ENCODE data around the gene NOC4L.

NOC4L gene

DNA sequence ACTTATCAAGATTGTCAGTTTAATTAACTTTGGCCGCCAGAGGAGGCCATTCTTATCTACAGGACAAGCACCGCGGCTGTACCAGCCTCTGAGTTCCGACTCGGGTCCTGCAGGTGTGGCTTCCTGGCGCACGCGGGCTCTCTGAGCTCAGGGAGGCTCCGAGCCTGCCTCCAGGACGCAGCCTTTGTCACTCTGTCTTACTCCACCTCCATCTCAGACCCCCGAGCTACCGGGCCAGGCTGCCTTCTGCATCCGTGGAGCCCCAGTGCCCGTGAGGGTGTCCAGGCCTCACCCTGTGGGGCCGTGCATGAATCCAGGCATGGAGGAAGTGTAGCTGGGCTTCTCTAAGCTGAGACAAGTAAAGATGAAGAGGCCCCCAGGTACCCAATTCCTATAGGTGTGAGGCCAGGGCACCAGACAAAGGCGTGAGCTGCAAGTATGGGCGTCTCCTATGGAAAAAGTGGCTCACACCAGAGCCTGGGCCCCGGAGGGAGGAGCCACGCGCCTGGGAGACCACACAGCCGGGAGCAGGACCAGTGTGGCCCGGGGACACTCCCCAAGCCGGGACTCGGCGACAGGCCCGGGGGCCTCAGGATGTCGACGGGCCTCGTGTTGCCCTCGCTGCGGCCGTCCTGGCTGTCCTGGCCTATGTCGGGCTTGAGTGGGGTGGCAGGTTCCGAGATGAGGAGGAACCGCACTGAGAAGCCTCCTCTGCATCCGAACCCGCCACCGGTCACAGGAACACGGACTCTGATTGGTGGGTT lies 42.8 kb downstream of the NOC4L start:
- no peaks in the 10 kb centered on the region for H3K36me3 ChIP-seq (ENCODE audit: low read length)
- H3K9ac ChIP-seq (ENCODE audit: low read length), result no peak overlapping the region
- H3K9me2 ChIP-seq (replicated peaks; ENCODE audit: insufficient read depth, low read length), result no peaks in the 10 kb centered on the region
- H3F3A ChIP-seq (ENCODE audit: insufficient read depth), result no peaks in the 10 kb centered on the region
- H2AFZ ChIP-seq (ENCODE audit: low read depth, low read length, severe bottlenecking), result no peak overlapping the region
- no peak overlapping the region for H3K27ac ChIP-seq (ENCODE audit: low read depth, low read length)
- H3K9me3 ChIP-seq (ENCODE audit: insufficient read depth, low read length), result no peaks in the 10 kb centered on the region
- H3K4me3 ChIP-seq (ENCODE audit: insufficient read depth, low read length, poor library complexity, severe bottlenecking), result no peak overlapping the region
- no peaks in the 10 kb centered on the region for H4K20me1 ChIP-seq (ENCODE audit: low read depth, low read length)
- no peaks in the 10 kb centered on the region for H3K27me3 ChIP-seq (ENCODE audit: low read length)
- TF ChIP-seq, protein P1, sequence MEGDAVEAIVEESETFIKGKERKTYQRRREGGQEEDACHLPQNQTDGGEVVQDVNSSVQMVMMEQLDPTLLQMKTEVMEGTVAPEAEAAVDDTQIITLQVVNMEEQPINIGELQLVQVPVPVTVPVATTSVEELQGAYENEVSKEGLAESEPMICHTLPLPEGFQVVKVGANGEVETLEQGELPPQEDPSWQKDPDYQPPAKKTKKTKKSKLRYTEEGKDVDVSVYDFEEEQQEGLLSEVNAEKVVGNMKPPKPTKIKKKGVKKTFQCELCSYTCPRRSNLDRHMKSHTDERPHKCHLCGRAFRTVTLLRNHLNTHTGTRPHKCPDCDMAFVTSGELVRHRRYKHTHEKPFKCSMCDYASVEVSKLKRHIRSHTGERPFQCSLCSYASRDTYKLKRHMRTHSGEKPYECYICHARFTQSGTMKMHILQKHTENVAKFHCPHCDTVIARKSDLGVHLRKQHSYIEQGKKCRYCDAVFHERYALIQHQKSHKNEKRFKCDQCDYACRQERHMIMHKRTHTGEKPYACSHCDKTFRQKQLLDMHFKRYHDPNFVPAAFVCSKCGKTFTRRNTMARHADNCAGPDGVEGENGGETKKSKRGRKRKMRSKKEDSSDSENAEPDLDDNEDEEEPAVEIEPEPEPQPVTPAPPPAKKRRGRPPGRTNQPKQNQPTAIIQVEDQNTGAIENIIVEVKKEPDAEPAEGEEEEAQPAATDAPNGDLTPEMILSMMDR (IDR thresholded peaks at IDR 0.05; ENCODE audit: insufficient read depth, low read length, poor library complexity, severe bottlenecking), result no peak
- TF ChIP-seq EZH2phosphoT487 (conservative IDR thresholded peaks at IDR 0.05; ENCODE audit: low read length), result no peak
- no peaks in the 10 kb centered on the region for H3K79me2 ChIP-seq (ENCODE audit: insufficient read depth, low read length)
- H3K4me2 ChIP-seq (ENCODE audit: low read depth, low read length, poor library complexity, severe bottlenecking), result no peak overlapping the region

DNA sequence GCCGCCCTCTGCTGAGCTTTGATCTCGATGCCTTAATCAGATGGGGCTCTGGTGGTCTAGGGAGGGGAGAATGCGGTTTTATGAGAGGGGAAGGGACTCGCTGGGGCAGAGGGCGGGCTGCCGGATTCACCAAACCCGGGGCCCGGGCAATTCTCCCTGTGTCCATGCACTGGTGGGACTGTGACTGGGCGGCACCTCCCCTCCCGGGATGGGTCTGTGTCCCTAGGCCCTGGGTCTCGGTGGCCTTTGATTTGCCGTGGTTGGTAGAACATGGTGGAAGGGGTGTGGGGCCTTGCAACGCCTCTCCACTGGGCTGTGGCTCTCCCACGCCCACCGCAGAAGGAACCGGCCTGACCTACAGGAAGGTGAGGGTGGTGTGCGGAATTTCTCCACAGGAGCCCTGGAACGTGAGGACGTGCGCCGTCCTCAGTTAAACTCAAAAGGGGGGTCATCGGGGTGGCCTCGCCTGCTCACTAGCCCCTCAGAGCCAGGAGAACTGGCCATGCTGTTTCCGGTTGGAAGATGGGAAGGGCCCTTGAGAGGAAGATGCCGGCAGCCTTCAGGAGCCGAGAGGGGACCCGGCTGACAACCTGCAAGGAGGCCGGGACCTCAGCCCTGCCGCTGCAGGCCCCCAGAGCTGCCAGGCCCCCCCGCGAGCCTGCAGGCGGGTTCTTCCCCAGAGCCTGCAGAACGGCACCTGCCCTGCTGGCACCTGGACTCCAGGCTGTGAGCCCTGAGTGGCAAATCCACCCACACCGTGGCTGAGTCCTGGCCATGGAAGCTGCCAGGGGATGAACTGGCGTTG lies 43.6 kb downstream of the NOC4L start:
- Histone ChIP-seq H3K4me3 (ENCODE audit: insufficient read depth, low read length, poor library complexity, severe bottlenecking) (no peak overlapping the region), H3K4me2 (ENCODE audit: low read depth, low read length, poor library complexity, severe bottlenecking) (no peak overlapping the region), H3F3A (ENCODE audit: insufficient read depth) (no peaks in the 10 kb centered on the region), H3K27me3 (ENCODE audit: low read length) (no peaks in the 10 kb centered on the region), H2AFZ (ENCODE audit: low read depth, low read length, severe bottlenecking) (no peak overlapping the region), H3K9me2 (replicated peaks; ENCODE audit: insufficient read depth, low read length) (no peaks in the 10 kb centered on the region), H3K27ac (ENCODE audit: low read depth, low read length) (no peak overlapping the region), H3K9ac (ENCODE audit: low read length) (no peak overlapping the region), H3K36me3 (ENCODE audit: low read length) (no peaks in the 10 kb centered on the region), H3K9me3 (ENCODE audit: insufficient read depth, low read length) (no peaks in the 10 kb centered on the region), H3K79me2 (ENCODE audit: insufficient read depth, low read length) (no peaks in the 10 kb centered on the region), H4K20me1 (ENCODE audit: low read depth, low read length) (no peaks in the 10 kb centered on the region)
- TF ChIP-seq, protein P1 (IDR thresholded peaks at IDR 0.05; ENCODE audit: insufficient read depth, low read length, poor library complexity, severe bottlenecking), result no peak
- no peak for TF ChIP-seq EZH2phosphoT487 (conservative IDR thresholded peaks at IDR 0.05; ENCODE audit: low read length)

DNA sequence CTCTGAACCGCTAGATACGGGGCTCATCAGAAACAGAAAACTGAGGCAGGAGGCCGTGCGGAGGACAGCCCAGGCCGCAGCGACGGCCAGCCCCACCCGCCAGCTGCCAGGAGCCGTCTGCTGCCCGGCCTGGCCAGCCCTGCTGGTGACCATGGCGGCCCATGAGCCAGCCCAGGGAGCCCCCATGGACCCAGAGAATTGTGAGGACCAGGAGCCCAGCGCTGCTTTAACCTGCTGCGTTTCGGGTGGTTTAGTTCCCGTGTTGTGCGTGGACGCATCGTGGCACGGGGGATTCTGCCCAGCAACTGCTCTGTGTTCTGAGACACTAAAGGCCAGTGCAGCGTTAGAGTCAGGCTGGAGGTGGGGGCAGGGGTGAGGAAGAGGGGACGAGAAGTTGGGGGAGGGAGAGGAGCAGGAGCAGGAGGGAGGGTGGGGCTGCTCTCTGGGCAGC lies 44.2 kb downstream of the NOC4L start:
- peaks cover 3% of the 10 kb centered on the region; the same call in 1 of the 2 replicates for H3K9me3 ChIP-seq (ENCODE audit: insufficient read depth, low read length)
- no peak overlapping the region for H3K4me2 ChIP-seq (ENCODE audit: low read depth, low read length, poor library complexity, severe bottlenecking)
- H4K20me1 ChIP-seq (ENCODE audit: low read depth, low read length), result no peaks in the 10 kb centered on the region
- H2AFZ ChIP-seq (ENCODE audit: low read depth, low read length, severe bottlenecking), result no peak overlapping the region
- no peaks in the 10 kb centered on the region for H3K36me3 ChIP-seq (ENCODE audit: low read length)
- no peak for TF ChIP-seq EZH2phosphoT487 (conservative IDR thresholded peaks at IDR 0.05; ENCODE audit: low read length)
- TF ChIP-seq, protein P1 (IDR thresholded peaks at IDR 0.05; ENCODE audit: insufficient read depth, low read length, poor library complexity, severe bottlenecking), result no peak
- H3K27ac ChIP-seq (ENCODE audit: low read depth, low read length), result no peak overlapping the region
- H3K4me3 ChIP-seq (ENCODE audit: insufficient read depth, low read length, poor library complexity, severe bottlenecking), result no peak overlapping the region
- no peak overlapping the region for H3K9ac ChIP-seq (ENCODE audit: low read length)
- H3K27me3 ChIP-seq (ENCODE audit: low read length), result no peaks in the 10 kb centered on the region
- H3F3A ChIP-seq (ENCODE audit: insufficient read depth), result no peaks in the 10 kb centered on the region
- no peaks in the 10 kb centered on the region for H3K9me2 ChIP-seq (replicated peaks; ENCODE audit: insufficient read depth, low read length)
- no peaks in the 10 kb centered on the region for H3K79me2 ChIP-seq (ENCODE audit: insufficient read depth, low read length)

Data from SU-DHL-6 (cell line).